Hepatocyte (in vitro differentiated cells): ENCODE results near the gene CPS1. TPM values are rescaled to one million over a fixed set of nuclear protein-coding genes. Genes with fewer than 3 reads are reported as not detected.

Experiments used
- DNase-seq: peaks from one replicate; pipeline ENCODE4 v3.0.0-alpha.2; 2016; ENCODE audit warnings: low spot score
- H2AFZ ChIP-seq: fragments of 200-600 bp; sonication (generic); 2 replicates; pipeline ENCODE4 v1.6.0; 2016; ENCODE audit warnings: antibody characterized with exemption, mild to moderate bottlenecking
- H3K27ac ChIP-seq: fragments of 200-600 bp; sonication (generic); 2 replicates; pipeline ENCODE4 v1.5.1; 2016; ENCODE audit warnings: mild to moderate bottlenecking
- H3K27me3 ChIP-seq: fragments of 200-600 bp; sonication (generic); 2 replicates; pipeline ENCODE4 v1.6.1; 2016
- H3K36me3 ChIP-seq: fragments of 200-600 bp; sonication (generic); replicated peaks from 2 replicates; pipeline ENCODE4 v1.5.1; 2016; ENCODE audit warnings: low read depth; ENCODE audit not compliant: insufficient read depth
- H3K4me1 ChIP-seq: fragments of 200-600 bp; sonication (generic); 2 replicates; pipeline ENCODE4 v1.5.1; 2016; ENCODE audit warnings: mild to moderate bottlenecking, moderate library complexity; ENCODE audit not compliant: insufficient read depth
- H3K4me2 ChIP-seq: fragments of 200-600 bp; sonication (generic); 2 replicates; pipeline ENCODE4 v1.6.0; 2016
- H3K4me3 ChIP-seq: fragments of 200-600 bp; sonication (generic); 2 replicates; pipeline ENCODE4 v1.5.1; 2016; ENCODE audit warnings: mild to moderate bottlenecking
- H3K79me2 ChIP-seq: fragments of 200-600 bp; sonication (generic); 2 replicates; pipeline ENCODE4 v1.6.0; 2017; ENCODE audit warnings: mild to moderate bottlenecking
- H3K9me2 ChIP-seq: fragments of 200-600 bp; sonication (generic); replicated peaks from 2 replicates; pipeline ENCODE4 v1.6.0; 2017; ENCODE audit warnings: mild to moderate bottlenecking; ENCODE audit not compliant: insufficient read depth
- H3K9me3 ChIP-seq: fragments of 200-600 bp; sonication (generic); 2 replicates; pipeline ENCODE4 v1.5.1; 2016; ENCODE audit warnings: low read depth, mild to moderate bottlenecking
- H4K20me1 ChIP-seq: fragments of 200-600 bp; sonication (generic); 2 replicates; pipeline ENCODE4 v1.6.0; 2016; ENCODE audit warnings: mild to moderate bottlenecking; ENCODE audit not compliant: insufficient read depth, poor library complexity, severe bottlenecking
- CTCF ChIP-seq: fragments of 200-600 bp; sonication (generic); IDR thresholded peaks from 2 replicates; pipeline ENCODE4 v1.5.1; 2016; ENCODE audit warnings: antibody characterized with exemption, mild to moderate bottlenecking; ENCODE audit not compliant: poor library complexity
- EZH2 ChIP-seq: fragments of 200-600 bp; sonication (generic); IDR thresholded peaks from 2 replicates; pipeline ENCODE4 v1.6.1; 2016; ENCODE audit warnings: antibody characterized with exemption, mild to moderate bottlenecking, borderline replicate concordance
- EZH2phosphoT487 ChIP-seq: fragments of 200-600 bp; sonication (generic); IDR thresholded peaks from one replicate; pipeline ENCODE4 v1.6.1; 2018; ENCODE audit warnings: antibody characterized with exemption, mild to moderate bottlenecking, low read depth, moderate library complexity; ENCODE audit not compliant: unreplicated experiment, severe bottlenecking
- WGBS: methylation state at CpG from one replicate; pipeline ENCODE4 v1.1.6; 2016; ENCODE audit warnings: low lambda C conversion rate; ENCODE audit errors: missing lambda C conversion rate; 5-methylcytosine and 5-hydroxymethylcytosine counted together
- polyA plus RNA-seq: library from polyadenylated mRNA; unstranded; fragments of >200 nt; fragmentation: Nextera tagmentation; extraction: Ambion mirVana; gene quantifications from 2 replicates; pipeline ENCODE4 v1.2.1, GENCODE V29; 2016
- total RNA-seq: library from RNA; depleted of rRNA; stranded (reverse); fragments of >200 nt; gene quantifications from 2 replicates; pipeline ENCODE4 v1.2.3, GENCODE V29; 2014

The CPS1 gene
- total and polyA plus RNA-seq, 2 experiments from 2014 or later: 239 to 587 TPM

- no peaks in the 10 kb centered on the region for H3K79me2 ChIP-seq
- H3K4me3 ChIP-seq: no peak overlapping the region
- no peak for TF ChIP-seq EZH2phosphoT487
- no peak for TF ChIP-seq CTCF
- no peak for TF ChIP-seq EZH2
- no peak overlapping the region for H2AFZ ChIP-seq
- 87% methylated on average over 2 of the region's 2 CpGs for WGBS
- H3K27me3 ChIP-seq: no peaks in the 10 kb centered on the region
- H4K20me1 ChIP-seq: no peaks in the 10 kb centered on the region
- DNase-seq: no peak
- no peaks in the 10 kb centered on the region for H3K36me3 ChIP-seq
- H3K4me2 ChIP-seq: no peak overlapping the region
- no peak overlapping the region for H3K27ac ChIP-seq
- H3K4me1 ChIP-seq: no peaks in the 10 kb centered on the region
- H3K9me2 ChIP-seq: no peaks in the 10 kb centered on the region
- no peaks in the 10 kb centered on the region for H3K9me3 ChIP-seq
These were observed 35.3 kb downstream of the CPS1 start for GRCh38 chr2:210591663-210592062.

DNA sequence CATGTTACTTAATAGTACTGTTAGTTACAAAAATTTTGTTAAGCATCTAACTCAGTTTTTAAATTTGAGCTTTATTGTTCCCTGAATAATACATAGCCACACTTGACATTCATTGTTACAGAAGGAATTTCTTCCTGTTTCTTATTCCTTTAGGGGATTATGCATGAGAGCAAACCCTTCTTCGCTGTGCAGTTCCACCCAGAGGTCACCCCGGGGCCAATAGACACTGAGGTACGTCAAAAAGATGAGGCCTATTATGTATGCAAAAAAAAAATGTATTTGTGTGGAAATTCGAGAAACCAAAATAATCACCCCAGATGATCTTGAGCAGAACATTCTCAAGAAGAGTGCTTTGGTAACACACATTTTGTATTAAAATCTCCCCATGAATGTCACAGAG is 36.3 kb downstream of the CPS1 start:
- Histone ChIP-seq H3K36me3 (no peaks in the 10 kb centered on the region), H2AFZ (no peak overlapping the region), H3K4me3 (no peak overlapping the region), H4K20me1 (no peaks in the 10 kb centered on the region), H3K4me2 (no peak overlapping the region), H3K27ac (no peak overlapping the region), H3K79me2 (no peaks in the 10 kb centered on the region), H3K27me3 (no peaks in the 10 kb centered on the region), H3K9me2 (no peaks in the 10 kb centered on the region), H3K9me3 (no peaks in the 10 kb centered on the region), H3K4me1 (no peaks in the 10 kb centered on the region)
- DNase-seq: no peak
- 84% methylated on average over 4 of the region's 4 CpGs for WGBS
- no peak for TF ChIP-seq EZH2phosphoT487
- TF ChIP-seq CTCF: no peak
- no peak for TF ChIP-seq EZH2

DNA sequence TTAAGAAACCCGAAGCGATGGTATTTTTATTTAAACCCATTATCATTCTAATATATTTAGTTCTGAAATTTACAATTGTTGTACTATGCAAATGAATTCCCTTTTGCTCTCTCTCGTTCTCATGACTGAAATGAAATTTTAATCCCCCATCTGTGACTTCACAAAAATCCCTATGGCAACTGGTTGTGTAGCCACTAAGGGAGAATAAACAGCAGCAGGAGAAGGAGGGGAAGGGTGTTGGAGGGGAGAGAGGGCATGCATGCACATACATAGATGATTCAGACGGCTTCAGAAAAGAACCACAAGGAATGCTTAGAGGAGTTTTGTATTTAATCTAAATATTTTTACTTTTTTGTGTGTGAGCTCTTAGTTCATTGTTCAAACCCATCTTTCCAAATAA is 36.8 kb downstream of the CPS1 start:
- TF ChIP-seq EZH2phosphoT487 (no peak), EZH2 (no peak), CTCF (no peak)
- Histone ChIP-seq H3K27ac (no peak overlapping the region), H3K4me2 (no peak overlapping the region), H3K27me3 (no peaks in the 10 kb centered on the region), H3K4me3 (no peak overlapping the region), H3K79me2 (no peaks in the 10 kb centered on the region), H3K4me1 (no peaks in the 10 kb centered on the region), H3K9me2 (no peaks in the 10 kb centered on the region), H3K9me3 (no peaks in the 10 kb centered on the region), H3K36me3 (no peaks in the 10 kb centered on the region), H2AFZ (no peak overlapping the region), H4K20me1 (no peaks in the 10 kb centered on the region)
- DNase-seq: peak; percentile 4
- WGBS: 90% methylated on average over 4 of the region's 4 CpGs

DNA sequence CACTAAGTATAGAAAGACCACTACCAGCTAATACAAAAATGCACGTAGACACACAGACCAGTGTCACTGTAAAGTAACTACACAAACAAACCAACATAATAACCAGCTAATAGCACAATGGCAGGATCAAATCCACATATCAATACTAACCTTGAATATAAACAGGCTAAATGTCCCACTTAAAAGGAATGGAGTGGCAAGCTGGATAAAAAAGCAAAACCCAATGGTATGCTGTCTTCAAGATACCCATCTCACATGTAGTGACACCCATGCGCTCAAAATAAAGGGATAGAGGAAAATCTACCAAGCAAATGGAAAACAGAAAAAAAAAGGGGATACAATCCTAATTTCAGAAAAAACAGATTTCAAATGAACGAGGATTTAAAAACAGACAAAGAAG is 41.8 kb downstream of the CPS1 start:
- Histone ChIP-seq H3K36me3 (no peaks in the 10 kb centered on the region), H3K27ac (no peak overlapping the region), H3K9me2 (no peaks in the 10 kb centered on the region), H3K4me3 (no peak overlapping the region), H3K27me3 (no peaks in the 10 kb centered on the region), H3K79me2 (no peaks in the 10 kb centered on the region), H3K4me1 (no peaks in the 10 kb centered on the region), H2AFZ (no peak overlapping the region), H4K20me1 (no peaks in the 10 kb centered on the region), H3K4me2 (no peak overlapping the region), H3K9me3 (no peaks in the 10 kb centered on the region)
- 96% methylated on average over 3 of the region's 3 CpGs for WGBS
- no peak for DNase-seq
- TF ChIP-seq CTCF (no peak), EZH2 (no peak), EZH2phosphoT487 (no peak)
